ENCODE data around the gene ETNPPL.

Gene ETNPPL

GRCh38 chr4:108762559-108763225, at the start of gene ETNPPL:
Gene ETNPPL, minus strand, starts transcription at chr4:108763053. Its CDS starts 155 bp downstream, at chr4:108762898.
- DNase-seq: peak; percentile 28

GRCh38 chr4:108811486-108811885, 48.6 kb upstream of the ETNPPL start:
- no peak for DNase-seq

DNA sequence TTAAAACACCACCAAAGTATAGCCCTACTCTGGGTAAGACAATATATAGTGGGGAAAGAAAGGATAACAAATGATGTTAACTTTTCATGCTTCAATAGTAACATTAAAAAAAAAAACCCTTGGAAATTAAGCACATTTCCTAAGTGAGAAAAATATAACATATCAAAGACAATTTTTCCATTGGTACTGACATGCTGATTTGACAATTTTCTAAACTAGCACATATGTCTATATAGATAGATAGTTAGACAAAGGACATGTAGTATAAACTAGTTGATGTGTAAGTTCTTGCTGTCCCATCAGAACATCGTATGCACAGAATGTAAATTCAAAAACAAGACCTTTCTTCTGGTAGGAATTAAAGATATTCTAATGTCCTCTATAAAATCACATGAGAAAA, 47.2 kb upstream of the ETNPPL start:
- no peak for DNase-seq

GRCh38 chr4:108804648-108805273, 41.9 kb upstream of the ETNPPL start:
- peak; percentile 93 for DNase-seq

- DNase-seq: no peak
Measured at GRCh38 chr4:108799306-108799705, 36.5 kb upstream of the ETNPPL start.

DNA sequence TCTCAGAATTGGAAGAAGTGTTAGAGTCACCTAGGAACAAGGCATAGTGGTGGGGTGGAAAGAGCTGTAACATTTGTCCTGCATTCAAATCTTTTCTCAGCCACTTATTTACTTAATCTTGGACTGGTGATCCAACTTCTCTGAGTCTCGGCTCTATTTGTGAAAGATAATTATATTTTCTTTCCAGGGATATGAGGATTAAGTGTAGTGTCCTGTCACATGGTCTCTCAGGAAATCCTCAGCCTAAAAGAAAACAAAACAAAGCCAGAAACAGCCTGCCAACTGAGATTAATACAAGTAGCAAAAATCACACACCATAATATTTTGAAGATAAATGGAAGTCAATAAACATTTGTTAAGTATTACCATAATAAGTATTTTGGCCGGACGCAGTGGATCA, 33.3 kb upstream of the ETNPPL start:
- DNase-seq: no peak

DNA sequence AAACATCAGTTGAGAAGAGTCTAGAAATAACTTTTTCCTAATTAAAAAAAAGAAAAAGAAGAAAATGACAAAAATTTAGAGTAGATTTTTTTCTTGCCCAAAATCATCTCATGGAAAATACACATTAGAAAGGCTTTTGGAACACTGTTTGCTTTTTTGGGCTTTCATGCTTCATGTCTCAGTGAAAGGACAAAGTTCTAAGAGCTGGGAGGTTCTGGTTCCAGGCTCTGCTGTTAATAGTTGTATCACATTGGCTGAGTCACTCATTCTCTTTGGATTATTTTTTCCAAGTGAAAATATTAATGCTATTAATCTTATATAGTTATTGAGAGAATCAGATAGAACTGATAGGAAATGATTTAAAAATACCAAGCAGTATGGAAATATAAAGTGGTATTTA, 32.9 kb upstream of the ETNPPL start:
- DNase-seq: no peak

GRCh38 chr4:108794136-108794535, 31.3 kb upstream of the ETNPPL start:
- DNase-seq: no peak

DNA sequence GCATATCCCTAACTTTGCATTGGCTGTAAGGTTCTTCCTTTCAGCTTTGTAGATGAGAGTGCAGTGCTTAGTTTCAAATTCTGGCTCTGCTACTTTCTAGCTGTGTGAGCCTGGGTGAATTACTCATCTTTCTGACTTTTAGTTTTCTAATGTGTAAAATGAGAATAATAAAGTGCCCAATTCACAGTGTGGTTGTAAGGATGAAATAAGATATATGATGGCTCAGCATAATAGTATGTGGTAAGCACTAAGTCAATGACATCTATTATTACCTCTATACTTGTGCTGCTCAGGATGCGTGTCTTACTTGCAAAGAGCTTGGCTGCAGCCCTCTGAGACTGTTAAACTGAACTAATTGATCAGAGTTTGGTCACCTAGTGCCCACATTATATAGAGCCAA, 30.6 kb upstream of the ETNPPL start:
- no peak for DNase-seq

DNA sequence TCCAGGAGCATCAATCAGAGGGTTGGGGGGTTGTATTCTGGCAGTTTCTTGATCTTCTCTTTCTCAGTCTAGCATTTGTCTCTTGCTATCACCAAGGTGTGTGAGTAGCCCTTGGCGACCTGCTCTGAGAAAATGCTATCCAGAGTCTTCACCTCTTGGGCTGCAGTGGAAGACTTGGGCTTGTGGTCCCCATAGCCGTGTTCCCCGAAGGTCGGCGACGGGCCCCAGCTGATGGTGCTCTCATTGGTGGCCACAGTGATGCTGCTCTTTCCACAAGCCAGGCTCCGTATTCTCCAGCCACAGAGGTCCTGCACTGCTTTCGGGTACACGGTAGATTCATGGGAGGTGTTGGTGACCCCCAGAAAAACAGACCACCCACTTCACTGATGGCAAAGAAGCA, 25.9 kb upstream of the ETNPPL start:
- DNase-seq: no peak

- DNase-seq: no peak
Measured at GRCh38 chr4:108787724-108788123, 24.9 kb upstream of the ETNPPL start.

DNA sequence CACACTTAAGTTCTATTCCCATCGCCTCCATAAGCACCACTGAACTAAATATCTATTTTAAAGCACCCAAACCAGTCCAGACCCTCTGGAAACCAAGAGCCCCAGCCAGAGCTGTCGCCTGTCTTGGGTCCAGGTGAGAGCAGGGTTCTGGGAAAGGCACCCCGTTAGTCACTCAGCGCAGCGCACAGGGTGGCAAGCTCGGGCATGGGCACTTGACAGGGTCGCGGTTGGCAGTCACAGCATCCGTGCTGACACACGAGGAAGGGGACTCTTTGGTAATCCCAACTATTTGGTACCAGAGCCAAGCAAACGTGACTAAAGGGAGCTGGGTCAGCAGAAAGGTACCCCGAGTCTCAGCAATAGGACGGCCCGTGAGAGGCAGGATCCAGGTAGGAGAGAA, 24.3 kb upstream of the ETNPPL start:
- no peak for DNase-seq

GRCh38 chr4:108786351-108786750, 23.5 kb upstream of the ETNPPL start:
- DNase-seq: no peak

DNA sequence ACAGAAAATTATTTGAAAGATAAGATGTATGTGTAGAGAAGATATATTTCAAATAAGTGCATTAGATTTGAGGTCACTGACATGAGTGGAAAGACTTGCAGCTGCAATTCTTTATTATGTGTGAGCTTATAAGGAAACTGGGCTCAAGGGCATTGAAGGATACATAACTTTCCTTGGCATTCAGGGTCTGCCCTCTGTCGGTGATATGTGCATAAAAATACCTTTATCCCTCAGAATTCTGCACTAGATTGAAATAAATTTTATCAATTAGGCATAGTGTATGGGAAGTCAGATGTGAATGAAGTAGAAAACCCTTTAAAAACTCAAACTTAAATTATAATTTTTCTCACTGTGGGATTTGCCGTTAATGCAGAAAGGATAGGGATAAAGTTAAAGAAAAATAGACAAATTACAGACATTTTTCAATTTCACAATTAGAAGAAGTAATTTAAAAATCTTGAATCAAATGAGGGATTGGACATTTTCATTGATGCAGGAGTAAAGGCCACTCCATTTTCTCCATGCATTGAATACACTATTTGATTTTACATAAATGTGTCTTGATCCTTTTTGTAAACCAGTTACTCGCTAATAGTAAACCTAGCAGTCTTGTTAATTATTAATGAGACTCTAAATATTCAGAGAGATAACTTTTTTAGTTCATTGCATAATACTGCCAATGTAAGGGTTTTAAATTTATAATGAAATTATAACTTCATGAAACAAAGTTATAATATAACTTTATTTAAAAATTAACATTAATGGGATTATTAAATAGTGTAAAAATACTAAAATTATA, 21.0 kb upstream of the ETNPPL start:
- DNase-seq: no peak

DNA sequence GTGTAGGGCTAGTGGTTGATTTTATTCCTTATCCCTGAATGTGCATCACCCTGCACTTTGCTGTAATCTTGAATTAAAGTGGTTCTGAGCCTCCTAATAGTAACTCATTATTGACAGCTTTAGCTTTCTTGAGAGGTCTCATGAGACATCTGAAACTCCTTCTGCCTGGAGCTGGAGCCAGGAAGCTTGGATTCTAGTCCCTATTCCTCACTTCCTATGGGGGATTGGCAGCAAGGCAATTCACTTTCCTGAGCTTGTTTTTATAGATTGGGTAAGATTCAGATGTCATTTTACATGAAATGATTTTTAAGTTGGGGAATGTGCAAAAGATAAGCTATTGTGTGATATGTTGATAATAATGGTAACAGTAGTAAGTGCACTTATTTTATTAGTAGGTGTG, 17.1 kb upstream of the ETNPPL start:
- no peak for DNase-seq

DNA sequence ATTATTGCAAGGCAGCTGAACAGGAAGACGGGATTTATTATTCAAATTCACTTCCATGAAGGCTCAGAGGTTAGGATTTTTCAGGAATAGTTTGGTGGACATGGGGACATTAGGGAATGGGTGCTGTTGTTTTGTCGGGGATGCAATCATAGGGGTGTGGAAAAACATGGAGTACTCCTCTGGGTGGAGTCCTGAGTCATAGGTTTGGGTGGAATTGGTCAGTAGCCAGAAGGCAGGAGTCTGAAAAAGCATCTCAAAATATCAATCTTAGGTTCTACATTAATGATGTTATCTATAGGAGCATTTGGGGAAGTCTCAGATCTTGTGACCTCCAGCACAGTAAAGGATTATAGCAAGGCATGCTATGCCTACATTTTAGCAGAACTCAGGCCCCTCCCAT, 14.5 kb upstream of the ETNPPL start:
- no peak for DNase-seq

DNA sequence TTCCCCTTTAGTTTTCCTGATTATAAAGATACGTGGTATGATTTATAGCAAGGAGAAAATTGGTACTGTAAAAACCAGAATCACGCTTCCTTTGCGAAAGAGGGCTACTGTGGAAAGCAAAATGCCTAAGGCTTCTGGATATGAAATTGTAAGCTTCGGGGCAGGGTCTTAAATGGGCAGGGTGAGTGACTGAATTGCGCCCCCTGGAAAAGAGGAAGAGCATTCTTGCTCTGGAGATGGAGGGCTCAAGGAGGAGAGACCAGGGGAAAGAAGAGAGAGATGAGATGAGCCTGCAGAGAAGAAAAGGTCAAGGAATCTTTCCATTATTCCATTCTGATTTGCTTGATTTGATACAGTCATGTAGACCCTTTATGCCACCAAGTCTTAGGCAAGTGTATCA, 13.1 kb upstream of the ETNPPL start:
- no peak for DNase-seq

DNA sequence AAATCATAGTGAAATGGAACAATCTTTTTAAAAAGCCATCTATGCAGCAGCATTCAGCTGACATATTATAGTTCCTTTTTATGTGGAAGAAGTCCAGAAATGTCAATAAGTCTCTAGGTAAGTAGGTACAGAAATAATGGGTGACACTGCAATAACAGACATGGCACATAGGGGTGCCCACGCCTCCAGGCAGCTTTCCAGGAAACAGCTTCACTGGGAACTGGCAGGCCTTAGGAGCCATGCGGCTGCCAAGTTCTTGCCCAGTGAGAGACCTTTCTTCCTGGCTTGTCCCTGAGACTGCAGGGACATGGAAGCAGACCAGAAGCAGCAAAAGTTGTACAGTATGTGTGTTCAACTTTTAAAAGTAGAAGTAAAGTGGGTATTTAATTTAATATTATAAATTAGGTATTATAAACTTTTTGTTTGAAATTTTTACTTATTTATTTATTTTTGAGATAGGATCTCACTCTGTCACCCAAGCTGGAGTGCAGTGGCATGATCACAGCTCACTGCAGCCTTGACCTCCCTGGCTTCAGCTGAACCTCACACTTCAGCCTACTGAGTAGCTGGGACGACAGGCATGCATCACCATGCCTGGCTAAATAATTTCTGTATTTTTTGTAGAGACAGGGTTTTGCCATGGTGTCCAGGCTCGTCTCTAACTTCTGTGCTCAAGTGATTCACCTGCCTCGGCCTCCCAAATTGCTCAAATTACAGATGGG, 12.1 kb upstream of the ETNPPL start:
- peak; percentile 62 for DNase-seq

DNA sequence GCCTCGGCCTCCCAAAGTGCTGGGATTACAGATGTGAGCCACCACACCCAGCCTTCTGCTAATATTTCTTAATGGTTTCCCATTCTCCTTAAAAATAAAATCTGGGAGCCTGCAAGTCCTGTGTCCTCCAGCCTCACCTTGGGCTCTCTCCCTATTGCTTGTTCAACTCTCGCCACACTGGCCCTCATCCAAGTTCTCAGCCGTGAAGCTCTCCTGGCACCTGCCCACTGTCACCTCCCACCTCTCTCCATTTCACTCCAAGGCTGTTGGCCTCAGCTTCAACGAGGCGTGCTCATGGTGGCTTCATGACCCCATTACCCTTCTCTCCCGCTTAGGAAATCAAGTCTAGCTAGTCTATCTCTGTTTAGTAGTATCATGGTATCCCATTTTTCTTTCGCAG, 9.5 kb upstream of the ETNPPL start:
- no peak for DNase-seq

DNA sequence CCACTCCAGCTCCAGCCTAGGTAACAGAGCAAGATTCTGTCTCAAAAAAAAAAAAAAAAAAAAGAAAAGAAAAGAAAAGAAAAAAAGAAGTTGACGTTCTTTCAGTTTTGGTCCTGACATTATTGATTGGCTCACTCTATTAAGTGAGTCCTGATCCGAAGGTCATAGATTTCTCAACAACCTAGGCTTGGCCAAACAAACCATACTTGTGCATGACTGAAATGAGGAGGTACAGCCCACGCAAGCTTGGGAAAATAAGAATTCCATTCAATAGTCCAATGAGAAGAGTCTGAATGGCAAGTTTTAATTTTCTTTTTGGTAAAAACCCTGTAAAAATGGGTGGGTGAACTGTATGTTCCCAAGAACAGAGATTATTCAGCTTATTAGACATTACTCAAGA, 3.2 kb upstream of the ETNPPL start:
- DNase-seq: no peak

DNA sequence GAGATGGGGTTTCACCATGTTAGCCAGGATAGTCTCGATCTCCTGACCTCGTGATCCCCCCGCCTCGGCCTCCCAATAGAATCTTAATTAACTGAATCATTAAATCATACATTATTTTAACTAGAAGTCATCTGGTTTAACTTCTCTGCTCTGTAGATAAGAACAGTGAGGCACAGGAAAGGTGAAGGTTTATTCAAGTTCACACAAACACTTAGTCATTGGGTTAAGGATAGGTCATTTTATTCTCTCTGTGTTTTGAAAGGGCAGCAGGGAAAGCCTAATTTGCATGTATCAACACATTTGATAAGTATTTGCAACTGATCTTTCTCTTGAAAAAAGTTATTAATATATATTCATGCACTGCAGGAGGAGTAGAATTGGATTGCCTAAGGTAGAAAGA, 1.1 kb upstream of the ETNPPL start:
- DNase-seq: no peak

GRCh38 chr4:108763226-108763593, 357 bp upstream of the ETNPPL start:
- no peak for DNase-seq

DNA sequence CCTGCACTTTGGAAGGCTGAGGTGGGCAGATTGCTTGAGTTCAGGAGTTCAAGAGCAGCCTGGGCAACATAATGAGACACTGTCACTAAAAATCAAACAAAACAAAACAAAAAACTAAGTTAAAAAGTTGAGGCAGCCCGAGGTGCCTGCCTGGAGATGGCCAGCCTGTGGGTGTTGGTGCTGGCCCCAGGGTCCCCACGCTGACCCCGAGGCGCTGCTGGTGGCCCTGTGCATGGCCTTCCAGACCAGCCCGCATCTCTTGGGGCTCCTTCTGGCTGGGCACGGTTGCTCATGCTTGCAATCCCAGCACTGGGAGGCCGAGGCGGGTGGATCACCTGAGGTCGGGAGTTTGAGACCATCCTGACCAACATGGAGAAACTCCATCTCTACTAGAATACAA, 4.4 kb downstream of the ETNPPL start:
- DNase-seq: no peak

- DNase-seq: no peak
Measured at GRCh38 chr4:108754327-108754726, 8.5 kb downstream of the ETNPPL start.
